GM10248 (cell line): ENCODE results near the gene PRDM16.
"Not testable (repeated sequence)": the region's sequence is repeated elsewhere in the genome, so short reads cannot be mapped to it uniquely, and the experiment has no call there.

Source experiments
- CTCF ChIA-PET: fragments of 300-600 bp; sonication (Branson Sonifier 250); formaldehyde crosslinking; extraction: SDS; loops from one replicate; lab custom pipeline; 2021; ENCODE audit warnings: antibody characterized with exemption; lab: Yijun Ruan, JAX
- POLR2A ChIA-PET: fragments of 350-650 bp; sonication (Branson Sonifier 250); formaldehyde crosslinking; extraction: SDS; loops from one replicate; lab custom pipeline; 2020; ENCODE audit warnings: antibody characterized with exemption; lab: Yijun Ruan, JAX
- DNase-seq: peaks from one replicate; pipeline ENCODE4 v3.0.0; 2012; ENCODE audit errors: extremely low spot score
- TF ChIP-seq, protein P1 (sequence below): IDR thresholded peaks from 2 replicates; pipeline ENCODE4 v1.5.1; 2012; ENCODE audit warnings: mild to moderate bottlenecking, low read depth; ENCODE audit errors: extremely low read depth, missing control alignments, control extremely low read depth

Gene PRDM16

GRCh38 chr1:3160647-3161145, 91.7 kb downstream of the PRDM16 start:
- POLR2A ChIA-PET, result no interaction called here
- TF ChIP-seq, protein P1, sequence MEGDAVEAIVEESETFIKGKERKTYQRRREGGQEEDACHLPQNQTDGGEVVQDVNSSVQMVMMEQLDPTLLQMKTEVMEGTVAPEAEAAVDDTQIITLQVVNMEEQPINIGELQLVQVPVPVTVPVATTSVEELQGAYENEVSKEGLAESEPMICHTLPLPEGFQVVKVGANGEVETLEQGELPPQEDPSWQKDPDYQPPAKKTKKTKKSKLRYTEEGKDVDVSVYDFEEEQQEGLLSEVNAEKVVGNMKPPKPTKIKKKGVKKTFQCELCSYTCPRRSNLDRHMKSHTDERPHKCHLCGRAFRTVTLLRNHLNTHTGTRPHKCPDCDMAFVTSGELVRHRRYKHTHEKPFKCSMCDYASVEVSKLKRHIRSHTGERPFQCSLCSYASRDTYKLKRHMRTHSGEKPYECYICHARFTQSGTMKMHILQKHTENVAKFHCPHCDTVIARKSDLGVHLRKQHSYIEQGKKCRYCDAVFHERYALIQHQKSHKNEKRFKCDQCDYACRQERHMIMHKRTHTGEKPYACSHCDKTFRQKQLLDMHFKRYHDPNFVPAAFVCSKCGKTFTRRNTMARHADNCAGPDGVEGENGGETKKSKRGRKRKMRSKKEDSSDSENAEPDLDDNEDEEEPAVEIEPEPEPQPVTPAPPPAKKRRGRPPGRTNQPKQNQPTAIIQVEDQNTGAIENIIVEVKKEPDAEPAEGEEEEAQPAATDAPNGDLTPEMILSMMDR, result no peak
- CTCF ChIA-PET, result no interaction called here
- no peak for DNase-seq

- CTCF ChIA-PET, result no interaction called here
- POLR2A ChIA-PET, result no interaction called here
- DNase-seq, result no peak
- TF ChIP-seq, protein P1, result no peak
Observed at GRCh38 chr1:3161176-3161840, 92.3 kb downstream of the PRDM16 start.

DNA sequence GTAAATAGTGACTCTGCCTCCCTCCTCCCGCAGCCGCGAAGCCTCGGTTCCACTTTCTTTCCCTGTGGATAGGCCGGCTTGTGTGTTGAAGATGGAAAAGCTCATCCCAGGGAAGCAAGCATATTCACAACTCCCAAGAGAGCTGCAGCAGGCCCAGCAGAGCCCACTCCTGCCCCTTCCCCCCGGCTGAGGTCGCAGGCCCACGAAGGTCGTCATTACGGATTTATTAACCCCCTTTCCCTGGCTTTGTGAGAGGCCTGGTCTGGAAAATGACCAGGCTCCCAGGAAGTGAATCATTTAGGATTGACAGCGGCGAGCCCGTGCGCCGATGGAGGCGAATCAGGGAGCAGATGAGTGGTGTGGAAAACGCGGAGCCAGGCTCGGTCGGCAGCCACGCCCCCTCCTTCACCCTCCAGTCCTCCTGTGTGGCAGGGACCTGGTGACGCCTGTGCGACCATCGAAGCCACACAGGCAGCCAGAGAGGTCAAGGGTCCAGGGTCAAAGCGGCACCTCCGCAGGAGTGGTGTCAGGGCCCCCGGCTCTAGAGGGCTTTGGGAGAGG, 93.4 kb downstream of the PRDM16 start:
- ChIA-PET POLR2A (no interaction called here), CTCF (no interaction called here)
- DNase-seq, result no peak
- TF ChIP-seq, protein P1, result no peak

GRCh38 chr1:3163356-3163755, 94.4 kb downstream of the PRDM16 start:
- TF ChIP-seq, protein P1, result no peak
- CTCF ChIA-PET, result no interaction called here
- no peak for DNase-seq
- POLR2A ChIA-PET, result no interaction called here

DNA sequence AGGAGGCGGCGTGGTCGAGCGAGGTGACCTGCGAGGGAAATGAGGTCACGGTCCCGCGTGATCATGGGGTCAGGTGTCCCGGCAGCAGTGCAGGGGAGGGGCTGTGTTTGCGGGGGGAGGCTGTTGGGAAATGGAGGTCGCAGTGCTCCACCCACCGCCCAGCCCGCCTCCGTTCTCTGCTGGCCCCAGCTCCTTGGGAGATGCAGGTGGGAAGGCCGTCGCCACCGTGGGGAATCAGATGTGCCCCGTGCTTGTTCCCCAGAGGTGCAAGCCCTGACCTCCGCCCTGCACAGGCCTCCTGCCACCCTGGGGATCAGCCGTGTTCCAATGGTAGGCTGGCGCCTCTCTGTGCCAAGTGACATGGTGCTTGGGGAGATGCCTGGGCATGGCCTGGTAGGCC, 95.7 kb downstream of the PRDM16 start:
- ChIA-PET CTCF (no interaction called here), POLR2A (no interaction called here)
- DNase-seq, result no peak
- TF ChIP-seq, protein P1, result no peak

DNA sequence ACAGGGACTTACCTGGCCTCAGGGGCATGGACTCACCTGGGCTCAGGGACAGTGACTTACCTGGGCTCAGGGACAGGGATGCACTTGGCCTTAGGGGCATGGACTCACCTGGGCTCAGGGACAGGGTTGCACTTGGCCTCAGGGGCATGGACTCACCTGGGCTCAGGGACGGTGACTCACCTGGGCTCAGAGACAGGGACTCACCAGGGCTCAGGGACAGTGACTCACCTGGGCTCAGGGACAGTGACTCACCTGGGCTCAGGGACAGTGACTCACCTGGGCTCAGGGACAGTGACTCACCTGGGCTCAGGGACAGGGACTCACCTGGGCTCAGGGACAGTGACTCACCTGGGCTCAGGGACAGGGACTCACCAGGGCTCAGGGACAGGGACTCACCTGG, 96.2 kb downstream of the PRDM16 start:
- CTCF ChIA-PET, POLR2A ChIA-PET: not testable (repeated sequence)

GRCh38 chr1:3166206-3166918, 97.4 kb downstream of the PRDM16 start:
- ChIA-PET POLR2A (no interaction called here), CTCF (no interaction called here)
- TF ChIP-seq, protein P1, result no peak
- no peak for DNase-seq

More for the DNA sequence above, 96.2 kb downstream of the PRDM16 start:
- not testable (repeated sequence) for DNase-seq
